SW480 (cell line): Measurements from ENCODE around the gene GRK5.

Source experiments
- DNase-seq: peaks from one replicate; pipeline ENCODE4 v3.0.0-alpha.2; 2016; ENCODE audit warnings: low spot score

Gene GRK5

DNA sequence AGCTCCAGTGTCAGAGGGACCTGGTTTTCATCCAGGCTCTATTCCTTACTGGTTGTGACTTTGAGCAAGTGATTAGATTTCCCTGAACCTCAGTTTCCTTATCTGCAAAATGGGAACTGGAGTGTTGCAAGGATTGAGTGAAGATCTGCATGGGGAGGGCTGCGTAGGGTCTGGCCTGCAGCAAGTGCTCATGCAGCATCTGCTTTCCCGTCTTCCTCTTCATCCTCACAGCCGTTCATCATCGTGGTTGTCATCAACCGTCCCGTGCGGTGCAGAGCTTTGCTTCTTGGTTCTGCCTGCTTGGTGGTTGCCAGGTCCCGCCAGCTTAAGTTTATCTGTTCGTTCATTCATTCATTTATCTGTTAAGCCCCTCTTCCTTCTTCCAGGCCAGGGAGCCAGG is 135.0 kb downstream of the GRK5 start:
- no peak for DNase-seq

DNA sequence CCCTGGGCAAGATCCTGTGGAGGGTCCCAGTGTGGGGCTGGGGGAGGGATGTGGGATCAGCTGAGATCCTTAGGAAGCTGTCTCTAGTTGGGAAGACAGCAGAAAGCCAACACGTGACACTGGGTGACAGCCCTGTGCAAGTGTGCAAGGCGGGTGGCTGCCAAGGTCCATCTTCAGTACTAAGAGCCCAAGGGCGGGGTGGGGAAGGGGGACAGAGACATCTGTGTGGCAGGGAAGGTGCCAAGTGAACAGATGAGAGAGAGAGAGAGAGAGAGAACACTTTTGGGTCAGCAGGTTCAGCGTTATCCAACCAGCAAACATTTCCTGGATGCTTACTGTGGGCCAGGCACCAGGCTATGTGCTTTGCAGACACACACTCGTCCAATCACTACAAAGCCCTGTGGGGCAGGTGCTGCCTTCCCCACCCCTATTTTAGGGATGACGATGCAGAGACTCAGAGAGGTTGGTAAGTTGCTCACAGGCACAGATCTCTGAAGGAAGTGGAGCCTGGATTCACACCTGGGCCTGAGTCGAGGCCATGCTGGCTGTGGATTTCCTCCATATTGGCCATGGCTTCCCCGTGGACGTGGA is 135.7 kb downstream of the GRK5 start:
- DNase-seq, result no peak

DNA sequence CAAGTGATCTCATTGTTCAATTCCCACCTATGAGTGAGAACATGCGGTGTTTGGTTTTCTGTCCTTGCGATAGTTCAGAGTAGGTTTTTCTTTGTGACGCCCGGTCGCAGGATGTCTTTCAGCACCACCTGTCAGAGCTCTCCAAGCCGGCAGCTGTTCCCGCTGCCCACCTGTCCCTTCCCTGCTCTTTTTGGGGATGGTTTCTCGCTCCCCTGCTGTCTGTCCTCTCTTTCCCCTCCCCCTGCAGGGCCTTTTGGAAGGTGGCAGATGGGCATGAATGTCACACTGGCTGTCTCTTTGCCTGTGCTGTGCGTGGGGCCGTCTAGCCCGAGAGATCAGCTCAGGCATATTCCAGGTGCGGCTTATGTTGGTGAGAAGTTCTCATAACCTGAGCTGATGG is 137.0 kb downstream of the GRK5 start:
- DNase-seq, result no peak

DNA sequence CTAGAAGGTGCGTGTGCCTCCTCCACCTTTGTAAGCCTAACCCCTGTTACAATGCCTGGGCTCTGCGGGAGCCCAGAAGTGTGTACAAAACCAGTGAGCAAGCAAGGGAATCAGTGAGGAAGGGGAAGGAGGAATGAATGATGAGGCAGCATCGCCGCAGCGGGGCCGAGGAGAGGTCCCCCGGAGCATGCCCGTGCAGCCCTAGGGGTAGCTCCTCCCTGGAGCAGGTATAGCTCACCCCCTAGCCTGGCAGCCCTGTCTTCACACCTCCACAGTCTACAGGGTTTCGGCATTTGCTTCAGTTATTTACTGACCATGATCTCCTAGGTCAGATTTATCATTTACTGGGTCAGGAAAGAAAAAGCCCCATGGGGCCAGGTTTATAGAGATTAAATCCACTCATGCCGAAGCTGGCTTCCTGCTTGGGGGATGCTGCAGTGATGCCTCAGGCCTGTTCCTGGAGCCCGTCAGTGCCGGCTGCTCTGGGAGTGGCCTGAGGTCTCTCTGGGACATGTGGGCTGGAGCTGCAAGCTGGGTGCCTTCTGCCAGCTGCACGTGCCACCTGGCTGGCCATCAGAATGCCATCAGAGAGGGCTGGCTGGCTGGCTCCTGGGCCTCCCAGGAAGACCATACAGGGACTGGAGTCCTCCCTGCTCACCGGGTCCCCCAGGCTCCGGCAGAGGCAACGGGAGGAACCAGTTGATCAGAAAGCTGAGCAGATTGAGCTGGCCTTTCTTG is 138.9 kb downstream of the GRK5 start:
- DNase-seq, result no peak

DNA sequence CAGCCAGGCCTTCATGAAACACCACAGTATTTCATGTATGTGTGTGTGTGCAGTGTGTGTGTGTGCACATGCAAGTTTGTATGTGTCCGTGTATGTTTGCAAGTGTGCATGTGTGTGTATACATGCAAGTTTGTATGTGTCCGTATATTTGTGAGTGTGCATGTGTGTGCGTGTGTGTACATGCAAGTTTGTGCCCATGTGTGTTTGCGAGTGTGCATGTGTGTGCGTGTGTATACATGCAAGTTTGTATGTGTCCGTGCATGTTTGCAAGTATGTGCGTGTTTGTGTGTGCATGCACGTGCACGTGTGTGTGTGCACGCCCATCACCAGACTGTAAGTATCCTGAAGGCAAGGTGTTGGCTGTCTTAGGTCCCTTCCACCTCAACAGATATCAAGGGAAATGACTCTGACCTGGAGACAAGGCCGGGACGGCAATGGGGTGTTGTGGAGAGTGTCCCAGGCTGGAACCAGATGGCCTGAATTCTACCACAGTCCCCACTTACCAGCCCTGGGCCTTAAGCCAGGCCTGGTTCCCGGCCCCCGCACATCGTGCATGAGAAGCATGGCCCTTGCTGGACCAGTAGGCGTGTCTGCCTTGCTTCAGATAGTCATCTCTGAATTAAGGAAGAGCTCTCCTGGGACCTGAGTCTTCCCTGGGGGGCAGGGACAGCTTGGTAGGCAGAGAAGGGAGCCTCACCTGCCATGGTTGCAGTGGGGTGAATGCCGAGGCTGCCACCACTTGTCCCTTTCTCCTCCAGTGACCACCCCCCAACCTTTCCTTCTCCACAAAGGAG is 140.0 kb downstream of the GRK5 start:
- DNase-seq, result no peak

DNA sequence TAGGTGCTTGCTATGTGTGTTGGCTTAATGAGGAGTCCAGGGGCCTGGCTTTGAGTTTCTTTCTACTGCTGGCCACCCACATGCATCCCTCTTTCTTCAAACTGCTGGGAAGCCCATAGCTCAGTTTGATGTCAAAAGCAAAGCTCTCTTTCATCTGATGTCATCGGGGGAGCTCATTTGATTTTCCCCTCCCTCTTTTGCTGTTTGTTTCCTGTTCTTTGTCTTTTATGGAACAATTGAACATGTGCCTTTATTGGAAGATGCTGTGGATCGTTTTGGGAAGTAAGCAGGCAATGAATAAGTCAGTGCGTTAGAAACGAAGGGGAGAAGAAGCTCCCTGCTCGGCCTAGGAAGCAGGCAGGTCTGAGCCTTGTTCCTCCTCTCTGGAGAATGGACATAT is 140.7 kb downstream of the GRK5 start:
- no peak for DNase-seq

DNA sequence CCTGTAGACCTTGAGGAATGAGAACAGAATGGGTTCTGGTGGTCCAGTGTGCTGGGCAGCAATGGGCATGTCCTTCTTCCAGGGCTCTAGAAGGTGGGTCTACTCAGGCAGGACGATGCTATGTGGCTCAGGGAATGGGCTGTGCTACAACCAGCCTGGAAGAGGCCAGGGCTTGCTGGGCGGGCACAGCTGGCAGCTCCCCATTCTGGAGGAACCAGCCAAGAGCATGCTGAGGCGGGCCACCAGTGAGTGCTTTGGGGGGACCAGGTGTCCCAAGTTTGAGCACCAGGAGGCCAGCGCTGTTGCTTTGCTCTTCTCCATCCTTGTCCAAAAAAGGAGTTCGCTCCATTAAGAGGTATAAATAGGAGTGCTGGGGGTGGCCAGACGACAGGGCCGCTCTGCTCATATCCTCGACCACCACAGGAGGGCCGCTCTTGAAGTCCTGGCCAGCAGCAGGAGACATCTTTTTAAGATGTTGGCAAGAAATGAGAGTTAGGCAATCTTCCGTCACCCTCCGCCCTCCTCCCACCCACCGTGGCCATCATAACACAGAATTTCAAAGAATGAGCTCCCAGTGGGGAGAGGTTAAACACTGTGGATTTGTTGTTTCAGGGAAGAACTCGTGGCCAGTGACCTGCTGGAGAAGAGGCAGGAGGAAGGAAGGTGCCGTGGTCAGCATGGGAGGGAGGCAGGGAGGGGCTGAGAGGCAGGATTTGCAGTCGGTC is 141.3 kb downstream of the GRK5 start:
- DNase-seq, result no peak

DNA sequence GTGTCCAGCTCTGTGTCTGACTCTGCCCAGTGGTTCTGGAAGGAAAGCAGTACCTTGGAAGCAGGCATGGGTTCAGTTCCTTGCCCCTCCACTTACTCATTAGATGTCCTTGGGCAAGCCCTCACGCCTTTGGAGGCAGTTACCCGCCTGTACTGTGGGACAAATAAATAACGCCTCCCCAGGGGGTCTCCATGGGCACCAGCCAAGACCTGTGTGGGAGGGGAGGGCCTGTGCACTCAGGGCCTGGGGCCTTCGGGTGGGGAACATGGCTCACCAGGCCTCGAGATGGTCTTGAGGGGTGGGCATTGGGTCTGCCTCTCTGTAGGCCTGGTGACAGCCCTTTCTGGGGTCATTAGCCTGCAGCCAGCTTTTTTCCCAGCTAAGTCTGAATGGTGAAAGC is 142.0 kb downstream of the GRK5 start:
- no peak for DNase-seq

DNA sequence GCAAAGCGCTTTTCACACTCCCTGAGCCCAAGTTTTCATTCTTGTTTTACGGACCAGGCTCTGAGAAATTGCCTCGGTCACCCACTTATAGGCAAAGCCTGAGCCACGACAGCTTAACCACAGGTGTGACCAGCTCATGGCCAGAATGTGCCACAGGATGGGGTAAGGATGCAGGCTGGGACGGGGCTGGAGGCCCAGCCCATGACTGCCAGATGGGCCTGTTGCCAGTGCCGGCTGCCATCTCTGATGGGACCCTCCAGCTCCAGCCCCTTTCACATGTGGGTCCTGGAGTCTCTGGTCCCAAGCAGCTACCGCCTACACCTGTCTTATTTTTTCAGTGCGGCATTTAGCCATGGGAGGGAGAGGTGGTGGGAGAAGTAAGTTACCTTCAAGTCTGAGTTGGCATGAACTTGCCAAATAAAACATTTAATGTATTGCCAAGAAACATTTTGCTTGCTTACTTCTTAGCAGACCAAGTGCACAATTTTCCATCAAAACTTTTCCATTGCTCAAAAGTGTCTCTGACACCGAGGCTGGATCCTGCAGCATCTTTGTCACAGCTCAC is 142.6 kb downstream of the GRK5 start:
- no peak for DNase-seq

DNA sequence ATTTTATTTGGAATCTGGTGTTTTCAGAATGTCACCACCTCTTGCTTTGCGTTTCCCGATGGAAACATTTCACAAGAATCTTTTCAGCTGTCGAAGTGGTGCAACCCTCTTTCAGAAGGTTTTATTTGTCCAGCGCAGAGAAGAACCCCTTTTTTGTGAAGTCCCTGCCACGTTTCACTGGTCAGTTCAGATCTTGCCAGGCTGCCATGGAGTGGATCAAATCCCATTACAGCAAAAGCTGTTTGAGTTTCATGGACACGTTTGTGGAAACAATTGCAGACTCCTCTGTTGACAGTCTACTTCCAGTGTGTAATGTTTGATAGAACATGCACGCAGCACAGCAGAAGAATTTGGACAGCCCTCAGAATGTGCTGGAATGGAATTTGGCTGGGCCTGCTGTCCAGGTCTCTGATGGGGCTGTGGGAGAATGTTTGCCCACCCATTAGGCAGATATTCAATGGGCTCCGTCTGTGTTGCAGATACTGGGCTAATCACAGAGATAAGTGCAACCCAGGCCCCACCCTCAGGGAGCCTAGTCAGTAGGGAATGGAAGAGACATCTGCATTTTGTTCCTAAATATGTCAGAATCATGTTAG is 143.2 kb downstream of the GRK5 start:
- no peak for DNase-seq

DNA sequence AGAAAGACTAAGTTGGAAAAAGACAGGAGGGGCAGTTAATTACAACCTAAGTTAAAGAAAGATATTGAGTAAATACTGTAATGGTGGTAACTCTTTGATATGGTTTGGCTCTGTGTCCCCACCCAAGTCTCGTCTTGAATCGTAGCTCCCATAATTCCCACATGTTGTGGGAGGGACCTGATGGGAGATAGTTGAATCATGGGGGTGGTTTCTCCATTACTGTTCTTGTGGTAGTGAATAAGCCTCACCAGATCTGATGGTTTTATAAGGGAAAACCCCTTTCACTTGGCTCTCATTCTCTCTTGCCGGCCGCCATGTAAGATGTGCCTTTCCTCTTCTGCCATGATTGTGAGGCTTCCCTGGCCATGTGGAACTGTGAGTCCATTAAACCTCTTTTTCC is 143.8 kb downstream of the GRK5 start:
- DNase-seq, result no peak

DNA sequence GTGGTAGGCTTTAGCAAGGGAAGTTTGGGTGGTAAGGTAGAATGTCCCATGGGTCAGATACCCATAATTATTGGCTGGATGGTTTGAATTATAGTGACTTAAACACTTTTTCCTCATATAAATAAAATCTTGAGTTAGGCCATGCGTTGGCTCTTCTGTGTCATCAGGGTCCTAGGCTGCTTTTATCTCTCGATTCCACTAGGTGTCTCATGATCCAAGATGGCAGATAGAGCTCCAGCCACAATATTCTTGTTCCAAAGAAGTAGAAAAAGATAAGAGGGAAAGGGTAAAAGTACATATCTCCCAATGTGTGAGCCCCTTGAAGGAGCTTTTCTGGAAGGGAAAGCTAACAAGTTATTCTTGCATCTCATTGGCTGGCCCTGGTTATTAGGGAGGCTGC is 144.7 kb downstream of the GRK5 start:
- DNase-seq, result no peak

DNA sequence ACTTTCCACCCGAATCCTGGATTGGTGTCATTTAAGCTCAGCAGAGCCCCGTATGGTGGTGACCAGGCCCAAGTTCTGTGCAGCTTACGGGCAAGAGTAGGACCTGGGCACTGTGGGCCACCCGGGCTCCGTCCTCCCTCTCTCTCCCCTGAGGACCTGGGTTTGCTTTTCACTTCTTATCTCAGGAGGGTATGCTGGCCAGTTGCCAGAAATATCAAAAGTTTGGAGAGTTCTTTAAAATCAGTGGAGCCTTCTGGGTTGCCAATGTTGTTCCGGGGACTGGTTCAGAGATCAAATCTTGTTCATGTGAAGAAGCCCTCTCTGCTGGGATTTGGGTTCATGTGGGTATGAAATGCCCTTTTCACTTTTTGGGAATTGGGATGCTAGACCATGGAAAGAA is 145.4 kb downstream of the GRK5 start:
- no peak for DNase-seq

DNA sequence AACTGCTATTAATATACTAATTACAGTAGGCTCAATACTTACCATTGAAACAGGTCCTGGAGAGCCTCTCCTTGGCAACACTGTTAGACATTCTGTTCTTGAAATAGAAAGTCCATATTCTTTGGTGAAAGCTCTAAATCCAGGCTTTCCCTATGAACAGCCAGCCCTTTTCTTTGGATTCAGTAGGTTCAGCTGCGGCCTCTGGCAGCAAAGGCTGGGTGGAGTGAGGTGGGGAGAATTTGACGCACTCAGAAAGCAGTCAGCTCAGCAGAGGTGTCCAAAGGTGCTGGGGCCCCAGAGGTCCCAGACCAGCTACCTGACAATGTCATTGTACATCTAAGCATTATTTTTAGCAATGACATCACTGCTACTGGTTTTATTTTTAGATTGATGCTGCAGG is 146.1 kb downstream of the GRK5 start:
- DNase-seq, result no peak

DNA sequence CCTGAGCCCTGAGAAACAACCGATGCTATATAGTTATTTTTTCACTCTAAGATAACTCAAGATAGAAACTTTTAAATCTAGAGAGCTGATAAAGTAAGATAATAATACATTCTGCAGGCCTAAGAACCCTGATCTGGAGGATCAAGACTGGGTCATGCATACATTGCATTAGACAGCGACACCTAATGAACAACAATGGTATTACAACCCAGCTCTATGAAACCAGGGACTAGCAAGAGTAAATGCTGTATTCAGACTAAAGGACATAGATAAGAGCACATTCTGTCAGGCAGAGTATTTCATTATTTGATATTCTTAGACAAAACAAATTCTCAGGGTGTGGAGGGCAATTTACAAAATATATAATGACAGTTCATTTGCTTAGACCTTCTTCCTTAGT is 148.6 kb downstream of the GRK5 start:
- no peak for DNase-seq

DNA sequence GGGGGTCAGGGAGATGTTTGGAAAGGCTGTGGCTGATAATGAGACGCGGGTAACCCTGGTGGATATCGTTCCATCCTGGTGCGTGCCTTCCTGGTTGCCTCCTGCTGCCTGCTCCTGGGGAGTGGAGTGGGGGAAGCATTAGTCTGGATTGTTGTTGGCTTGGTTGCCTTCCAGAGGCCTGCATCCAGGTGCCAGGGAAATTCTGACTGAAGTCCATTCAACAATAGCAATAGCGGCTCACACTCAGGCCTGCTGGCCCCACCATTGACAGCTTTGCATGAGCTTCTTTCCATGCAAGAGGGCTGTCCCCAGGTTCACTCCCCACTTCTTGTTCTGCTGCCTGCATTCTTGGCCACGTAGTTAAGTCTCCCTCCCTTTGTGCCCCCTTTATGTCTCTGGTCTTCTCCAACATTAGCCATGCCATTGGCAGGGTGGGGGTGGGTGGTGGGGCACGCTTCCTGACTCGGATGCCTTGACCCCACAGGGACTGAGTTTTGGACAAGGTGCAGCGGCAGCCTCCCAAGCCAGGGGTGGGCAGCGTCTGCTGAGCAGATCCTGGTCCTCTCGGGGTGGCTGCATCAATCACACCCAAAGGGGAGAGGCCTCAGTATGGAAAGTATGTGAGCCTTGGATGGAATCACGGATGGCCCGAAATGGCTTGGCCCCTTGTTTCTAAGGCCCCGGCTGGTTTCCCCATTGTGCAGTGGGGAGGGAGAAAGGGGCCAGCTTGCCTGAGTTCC is 150.2 kb downstream of the GRK5 start:
- no peak for DNase-seq

DNA sequence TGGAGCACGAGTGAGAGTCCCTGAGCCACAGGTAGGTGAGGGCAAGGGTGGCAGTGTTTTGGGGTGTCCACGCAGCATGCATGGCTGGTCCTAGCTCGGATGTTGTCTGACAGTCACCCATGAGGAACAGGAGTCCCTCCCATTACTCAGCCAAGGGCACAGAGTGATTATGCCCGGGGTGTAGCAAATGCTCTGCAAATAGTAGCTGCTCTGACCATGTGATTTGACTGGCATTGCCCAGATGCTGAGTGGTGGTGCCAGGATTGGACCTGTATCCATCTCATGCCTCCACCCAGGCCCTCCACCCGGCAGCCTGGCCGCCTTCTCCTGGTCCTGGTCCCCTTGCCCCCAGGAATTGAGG is 150.8 kb downstream of the GRK5 start:
- DNase-seq, result no peak

DNA sequence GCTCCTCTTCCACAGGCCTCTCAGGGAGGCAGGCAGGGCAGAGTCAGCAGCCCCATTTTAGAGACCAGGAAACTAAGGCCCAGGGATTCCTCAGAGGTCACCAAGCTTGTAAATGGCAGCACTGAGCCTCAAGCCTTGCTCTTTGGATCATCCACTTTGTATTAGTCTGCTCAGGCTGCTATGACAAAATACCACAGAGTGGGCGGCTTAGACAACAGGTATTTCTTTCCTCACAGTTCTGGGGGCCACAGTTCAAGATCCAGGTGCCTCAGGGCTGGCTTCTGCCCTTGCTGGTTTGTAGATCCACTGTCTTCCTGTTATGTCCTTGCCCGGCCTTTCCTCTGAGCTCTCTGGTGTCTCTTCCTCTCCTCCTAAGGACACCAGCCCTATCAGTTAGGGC is 151.2 kb downstream of the GRK5 start:
- no peak for DNase-seq

DNA sequence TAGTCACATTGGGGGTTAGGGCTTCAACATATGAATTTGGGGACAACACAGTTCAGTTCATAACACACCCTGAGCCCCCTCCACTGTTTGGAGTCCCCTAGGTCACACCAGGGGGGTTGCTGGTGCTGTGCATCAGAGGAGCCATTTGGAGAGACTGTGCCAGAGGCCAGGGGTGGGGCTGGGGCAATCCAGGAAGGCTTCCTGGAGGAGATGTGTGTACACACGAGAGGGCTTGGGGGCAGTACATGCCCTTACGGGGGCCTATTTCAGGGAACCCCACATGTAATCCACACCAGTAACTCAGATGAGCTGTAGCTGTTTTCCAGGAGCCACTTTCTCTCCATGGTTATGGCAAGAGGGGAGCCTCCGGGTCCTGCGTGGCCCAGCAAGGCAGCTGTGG is 151.7 kb downstream of the GRK5 start:
- DNase-seq, result no peak

DNA sequence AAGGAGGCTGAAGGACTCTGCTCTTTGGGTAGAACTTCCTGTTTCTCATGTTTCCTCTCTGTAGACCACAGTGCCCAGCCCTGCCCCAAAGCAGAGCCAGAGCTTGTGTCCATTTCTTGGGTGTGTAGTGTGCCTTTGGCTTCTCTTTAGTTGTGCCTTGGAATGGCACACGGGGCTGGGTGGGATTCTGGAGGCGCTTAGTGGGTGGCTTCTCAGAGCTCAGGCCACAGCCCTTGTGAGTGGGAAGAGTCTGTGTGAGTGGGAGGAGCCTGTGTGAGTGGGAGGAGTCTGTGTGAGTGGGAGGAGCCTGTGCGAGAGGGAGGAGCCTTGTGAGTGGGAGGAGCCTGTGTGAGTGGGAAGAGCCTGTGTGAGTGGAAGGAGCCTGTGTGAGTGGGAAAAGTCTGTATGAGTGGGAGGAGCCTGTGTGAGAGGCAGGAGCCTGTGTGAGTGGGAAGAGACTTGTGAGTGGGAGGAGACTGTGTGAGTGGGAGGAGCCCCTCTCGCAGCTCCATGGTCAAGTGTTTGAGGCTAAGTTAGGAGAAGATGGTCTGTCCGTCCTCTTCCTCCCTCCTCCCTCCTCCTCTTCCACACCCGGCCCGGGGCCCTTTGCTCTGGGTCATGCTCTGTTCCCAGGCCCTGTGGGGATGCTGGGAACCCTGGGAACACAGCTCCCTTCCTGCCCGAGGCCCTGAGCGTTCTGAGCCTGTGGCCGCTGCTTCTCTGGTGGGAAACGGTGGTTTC is 153.0 kb downstream of the GRK5 start:
- peak; percentile 25 for DNase-seq

DNA sequence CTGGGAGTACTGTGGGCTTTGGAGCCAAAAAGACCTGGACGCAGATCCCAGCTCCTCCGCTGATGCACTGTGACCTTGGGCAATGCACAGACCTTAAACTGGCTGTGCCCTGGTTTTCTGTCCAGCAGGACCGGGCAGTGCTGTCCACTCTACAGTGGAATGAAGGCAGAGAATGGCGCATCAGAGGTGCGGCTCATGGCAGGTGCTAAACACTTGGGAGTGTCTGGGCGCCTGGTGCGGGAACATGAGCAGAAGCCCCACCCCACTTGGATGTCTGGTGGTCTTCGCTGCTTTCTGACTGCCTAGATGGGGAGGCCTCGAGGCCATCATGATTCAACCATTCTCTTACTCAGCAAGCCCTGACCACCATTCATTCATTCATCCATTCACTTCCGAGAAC is 153.7 kb downstream of the GRK5 start:
- no peak for DNase-seq
